Smooth muscle cell (in vitro differentiated cells): ENCODE measurements around the gene KCND1. TPM values are rescaled to one million over a fixed set of nuclear protein-coding genes. Genes with fewer than 3 reads are reported as not detected.

Source experiments
- DNase-seq: peaks from one replicate; lab custom pipeline; 2025; ENCODE audit not compliant: unreplicated experiment; lab: John Stamatoyannopoulos, UW
- H2AFZ ChIP-seq: fragments of 200-600 bp; sonication (generic); 2 replicates; pipeline ENCODE4 v1.6.0; 2016; ENCODE audit warnings: antibody characterized with exemption, low read depth, mild to moderate bottlenecking
- H3F3A ChIP-seq: fragments of 200-600 bp; sonication (generic); 2 replicates; pipeline ENCODE4 v1.6.0; 2017; ENCODE audit warnings: antibody characterized with exemption, low read depth
- H3K27ac ChIP-seq: fragments of 200-600 bp; sonication (generic); 2 replicates; pipeline ENCODE4 v1.5.1; 2016; ENCODE audit warnings: low read depth, mild to moderate bottlenecking
- H3K27me3 ChIP-seq: fragments of 200-600 bp; sonication (generic); 2 replicates; pipeline ENCODE4 v1.6.1; 2016; ENCODE audit warnings: low read depth, mild to moderate bottlenecking
- H3K36me3 ChIP-seq: fragments of 200-600 bp; sonication (generic); 2 replicates; pipeline ENCODE4 v1.5.1; 2016; ENCODE audit warnings: low read depth
- H3K4me1 ChIP-seq: fragments of 200-600 bp; sonication (generic); 2 replicates; pipeline ENCODE4 v1.5.1; 2016; ENCODE audit warnings: low read depth
- H3K4me2 ChIP-seq: fragments of 200-600 bp; sonication (generic); 2 replicates; pipeline ENCODE4 v1.6.0; 2016; ENCODE audit warnings: mild to moderate bottlenecking
- H3K4me3 ChIP-seq: fragments of 200-600 bp; sonication (generic); 2 replicates; pipeline ENCODE4 v1.5.1; 2016; ENCODE audit warnings: mild to moderate bottlenecking
- H3K79me2 ChIP-seq: fragments of 200-600 bp; sonication (generic); 2 replicates; pipeline ENCODE4 v1.6.0; 2016; ENCODE audit warnings: low read depth, mild to moderate bottlenecking
- H3K9ac ChIP-seq: fragments of 200-600 bp; sonication (generic); 2 replicates; pipeline ENCODE4 v1.6.0; 2016; ENCODE audit warnings: low read depth
- H3K9me3 ChIP-seq: fragments of 200-600 bp; sonication (generic); replicated peaks from 2 replicates; pipeline ENCODE4 v1.5.1; 2016; ENCODE audit warnings: low read depth
- H4K20me1 ChIP-seq: fragments of 200-600 bp; sonication (generic); 2 replicates; pipeline ENCODE4 v1.6.0; 2016; ENCODE audit warnings: low read depth
- CTCF ChIP-seq: fragments of 200-600 bp; sonication (generic); IDR thresholded peaks from 2 replicates; pipeline ENCODE4 v1.5.1; 2017; ENCODE audit warnings: borderline replicate concordance, mild to moderate bottlenecking, antibody characterized with exemption; ENCODE audit not compliant: insufficient read depth, poor library complexity, severe bottlenecking
- WGBS: methylation state at CpG from one replicate; pipeline ENCODE4 v1.1.7; 2016; ENCODE audit warnings: low lambda C conversion rate; 5-methylcytosine and 5-hydroxymethylcytosine counted together
- polyA plus RNA-seq: library from polyadenylated mRNA; unstranded; fragments of >200 nt; fragmentation: Nextera tagmentation; extraction: Ambion mirVana; gene quantifications from 2 replicates; pipeline ENCODE4 v1.2.1, GENCODE V29; 2016
- total RNA-seq: library from RNA; depleted of rRNA; stranded (reverse); fragments of >200 nt; gene quantifications from 2 replicates; pipeline ENCODE4 v1.2.3, GENCODE V29; 2014

Gene KCND1
- total and polyA plus RNA-seq, 2 experiments from 2014 or later = 0.94 to 3.3 TPM

DNA sequence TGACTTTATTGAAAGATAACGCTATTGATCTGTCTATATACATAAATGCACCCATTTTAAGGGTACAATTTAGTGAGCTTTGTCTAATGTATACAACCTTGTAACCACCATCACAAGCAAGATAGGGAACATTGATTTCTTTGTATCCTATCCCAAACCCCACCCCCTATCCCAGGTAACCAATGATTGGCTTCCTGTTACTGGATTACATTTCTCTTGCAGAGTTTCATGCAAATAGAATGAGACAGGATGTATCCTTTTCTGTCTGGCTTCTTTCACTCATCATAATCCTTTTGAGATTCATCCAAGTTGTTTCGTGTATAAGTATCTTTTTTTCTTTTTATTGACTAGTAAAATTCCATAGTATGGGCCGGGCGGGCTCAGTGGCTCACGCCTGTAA is 32.1 kb upstream of the KCND1 start:
- Histone ChIP-seq H3K27me3 (no peaks in the 10 kb centered on the region), H3K9me3 (no peaks in the 10 kb centered on the region), H3K4me2 (no peak overlapping the region), H3K4me1 (no peaks in the 10 kb centered on the region), H3K4me3 (no peak overlapping the region), H4K20me1 (no peaks in the 10 kb centered on the region), H3K36me3 (peaks cover under 1% of the 10 kb centered on the region), H3K79me2 (peaks cover 14% of the 10 kb centered on the region), H2AFZ (no peak overlapping the region), H3K27ac (no peak overlapping the region), H3F3A (no peaks in the 10 kb centered on the region), H3K9ac (no peak overlapping the region)
- TF ChIP-seq CTCF = no peak
- DNase-seq = no peak
- 91% methylated on average over 5 of the region's 5 CpGs for WGBS

GRCh38 chrX:49002091-49002935 is 30.7 kb upstream of the KCND1 start, which contains the start of gene GRIPAP1:
TSS of gene GRIPAP1 (minus strand) at chrX:49002264. CDS start at chrX:49002229, 35 bp downstream.
- Histone ChIP-seq H3K9me3 (no peaks in the 10 kb centered on the region), H3K79me2 (peaks cover 14% of the 10 kb centered on the region), H3K4me3 (peak within 1 kb of the TSS; percentile 79), H3K27ac (peak within 1 kb of the TSS; percentile 98), H3K4me2 (peak within 1 kb of the TSS; percentile 91), H4K20me1 (peaks cover under 1% of the 10 kb centered on the region), H3K4me1 (no peaks in the 10 kb centered on the region), H3K9ac (peak within 1 kb of the TSS; percentile 99), H3K36me3 (peaks cover 3% of the 10 kb centered on the region), H2AFZ (peak within 1 kb of the TSS; percentile 94), H3F3A (no peaks in the 10 kb centered on the region), H3K27me3 (no peaks in the 10 kb centered on the region)
- DNase-seq = peak; percentile 40
- 42% methylated on average over 38 of the region's 38 CpGs for WGBS
- no peak for TF ChIP-seq CTCF

- H3K4me2 ChIP-seq = peak overlapping the region; percentile 91
- no peaks in the 10 kb centered on the region for H3K4me1 ChIP-seq
- H2AFZ ChIP-seq = peak overlapping the region; percentile 94
- H3K36me3 ChIP-seq = peaks cover 3% of the 10 kb centered on the region
- H3K27ac ChIP-seq = no peak overlapping the region
- peak overlapping the region; percentile 99 for H3K9ac ChIP-seq
- peak overlapping the region; percentile 79 for H3K4me3 ChIP-seq
- peaks cover 14% of the 10 kb centered on the region for H3K79me2 ChIP-seq
- TF ChIP-seq CTCF = no peak
- no peaks in the 10 kb centered on the region for H3K27me3 ChIP-seq
- H3F3A ChIP-seq = no peaks in the 10 kb centered on the region
- no peak for DNase-seq
- H4K20me1 ChIP-seq = peaks cover 8% of the 10 kb centered on the region
- WGBS = 42% methylated on average over 17 of the region's 17 CpGs
- no peaks in the 10 kb centered on the region for H3K9me3 ChIP-seq
These were observed 30.0 kb upstream of the KCND1 start for GRCh38 chrX:49001521-49002090.
